Endothelial cell of umbilical vein (primary cell): Measurements from ENCODE around the gene FBXO9.

ENCODE experiments used
- CTCF ChIP-seq, 2 donors: IDR thresholded peaks; 1 replicate in 1 of 2; 2 replicates in 1 of 2; pipeline ENCODE4 v1.5.1; 2011; ENCODE audit warnings: low read length in 2 of 2, mild to moderate bottlenecking in 2 of 2, moderate library complexity in 2 of 2, control low read depth in 1 of 2, inconsistent platforms in 1 of 2, low read depth in 1 of 2; ENCODE audit not compliant: insufficient read depth in 1 of 2; ENCODE audit errors: extremely low read depth in 1 of 2
- EZH2 ChIP-seq: IDR thresholded peaks from 2 replicates; pipeline ENCODE4 v1.6.1; 2012; ENCODE audit warnings: borderline replicate concordance, low read depth, mild to moderate bottlenecking, moderate library complexity, low read length, inconsistent platforms; ENCODE audit not compliant: severe bottlenecking
- JUN ChIP-seq: IDR thresholded peaks from 2 replicates; pipeline ENCODE4 v1.6.1; 2011; ENCODE audit warnings: borderline replicate concordance, low read depth; ENCODE audit not compliant: insufficient read length, insufficient read depth
- MYC ChIP-seq: IDR thresholded peaks from one replicate; pipeline ENCODE4 v1.6.1; 2011; ENCODE audit warnings: mild to moderate bottlenecking, low read depth, low read length
- POLR2A ChIP-seq: IDR thresholded peaks from 2 replicates; pipeline ENCODE4 v1.6.1; 2012; ENCODE audit warnings: low read depth, mild to moderate bottlenecking, control low read depth, low read length
- POLR2AphosphoS5 ChIP-seq: IDR thresholded peaks from 2 replicates; pipeline ENCODE4 v1.6.1; 2012; ENCODE audit warnings: low read depth, mild to moderate bottlenecking, control low read depth, low read length, moderate library complexity; ENCODE audit not compliant: insufficient read depth

- TF ChIP-seq POLR2AphosphoS5 (no peak), POLR2A (no peak), JUN (no peak), CTCF (IDR thresholded peaks at IDR 0.05; ENCODE audit: extremely low read depth in 1 of 2, insufficient read depth in 1 of 2, low read depth in 1 of 2, low read length in 2 of 2) (no peak), EZH2 (no peak), MYC (no peak)
Observed at GRCh38 chr6:53044071-53044470, 21.1 kb upstream of the FBXO9 start.
